Fibroblast of lung (primary cell): ENCODE measurements around the gene PDZD2.

Experiments used
- EZH2 ChIP-seq: IDR thresholded peaks from 2 replicates; pipeline ENCODE4 v1.5.1; 2012; ENCODE audit warnings: low read length, control low read depth, mild to moderate bottlenecking; ENCODE audit errors: missing control alignments
- TF ChIP-seq, protein P1 (sequence below), 2 donors: IDR thresholded peaks in 1 of 2; conservative IDR thresholded peaks in 1 of 2; 1 replicate in 1 of 2; 2 replicates in 1 of 2; pipeline ENCODE4 v1.5.1; 2011 to 2012; ENCODE audit warnings: low read length in 2 of 2, control low read depth in 1 of 2, inconsistent platforms in 1 of 2, low read depth in 1 of 2, mild to moderate bottlenecking in 1 of 2

- TF ChIP-seq, protein P1, sequence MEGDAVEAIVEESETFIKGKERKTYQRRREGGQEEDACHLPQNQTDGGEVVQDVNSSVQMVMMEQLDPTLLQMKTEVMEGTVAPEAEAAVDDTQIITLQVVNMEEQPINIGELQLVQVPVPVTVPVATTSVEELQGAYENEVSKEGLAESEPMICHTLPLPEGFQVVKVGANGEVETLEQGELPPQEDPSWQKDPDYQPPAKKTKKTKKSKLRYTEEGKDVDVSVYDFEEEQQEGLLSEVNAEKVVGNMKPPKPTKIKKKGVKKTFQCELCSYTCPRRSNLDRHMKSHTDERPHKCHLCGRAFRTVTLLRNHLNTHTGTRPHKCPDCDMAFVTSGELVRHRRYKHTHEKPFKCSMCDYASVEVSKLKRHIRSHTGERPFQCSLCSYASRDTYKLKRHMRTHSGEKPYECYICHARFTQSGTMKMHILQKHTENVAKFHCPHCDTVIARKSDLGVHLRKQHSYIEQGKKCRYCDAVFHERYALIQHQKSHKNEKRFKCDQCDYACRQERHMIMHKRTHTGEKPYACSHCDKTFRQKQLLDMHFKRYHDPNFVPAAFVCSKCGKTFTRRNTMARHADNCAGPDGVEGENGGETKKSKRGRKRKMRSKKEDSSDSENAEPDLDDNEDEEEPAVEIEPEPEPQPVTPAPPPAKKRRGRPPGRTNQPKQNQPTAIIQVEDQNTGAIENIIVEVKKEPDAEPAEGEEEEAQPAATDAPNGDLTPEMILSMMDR (conservative IDR thresholded peaks at IDR 0.05 in 1 of 2, IDR thresholded peaks at IDR 0.05 in 1 of 2; ENCODE audit: low read depth in 1 of 2, low read length in 2 of 2): no peak
- TF ChIP-seq EZH2: no peak
Observed at GRCh38 chr5:31962871-31963307, 324.0 kb downstream of the PDZD2 start.
